ENCODE measurements around the gene PIMREG.

DNA sequence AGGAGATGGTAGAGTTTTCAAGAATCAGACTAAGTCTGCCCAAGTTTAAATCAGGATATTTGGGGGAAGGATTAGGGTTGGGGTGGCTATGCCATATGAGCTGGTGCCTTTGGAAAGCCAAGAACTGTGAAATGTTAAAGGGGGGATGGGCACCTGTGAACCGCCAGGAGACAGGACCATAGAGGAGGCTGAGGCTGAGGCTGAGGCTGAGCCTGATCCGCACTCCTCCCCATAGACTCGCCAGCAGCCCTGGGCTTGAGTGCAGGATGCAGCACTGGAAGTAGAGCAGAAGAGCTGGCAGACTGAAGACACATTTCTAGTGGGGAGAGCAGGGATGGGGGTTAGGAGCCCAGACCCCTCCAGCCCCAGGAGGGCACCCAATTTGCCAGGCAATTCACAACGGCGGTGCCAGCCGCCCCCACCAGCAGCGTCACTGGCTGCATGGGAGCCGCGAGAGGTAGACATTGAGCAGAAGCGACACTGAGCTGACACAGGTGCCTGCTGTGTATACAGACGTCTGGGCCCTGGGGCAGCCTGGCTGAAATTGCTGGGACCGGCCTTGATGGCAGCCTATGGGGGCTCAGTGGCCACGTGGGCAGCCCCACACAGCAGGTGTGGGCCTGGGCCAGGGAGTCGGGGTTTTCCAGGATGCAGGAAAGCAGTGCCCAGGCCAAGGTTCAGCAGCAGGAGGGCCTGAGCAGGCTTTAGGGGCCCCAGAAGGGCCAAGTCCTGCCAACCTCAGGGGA, 9.2 kb downstream of the PIMREG start:
- TF ChIP-seq, protein P1, sequence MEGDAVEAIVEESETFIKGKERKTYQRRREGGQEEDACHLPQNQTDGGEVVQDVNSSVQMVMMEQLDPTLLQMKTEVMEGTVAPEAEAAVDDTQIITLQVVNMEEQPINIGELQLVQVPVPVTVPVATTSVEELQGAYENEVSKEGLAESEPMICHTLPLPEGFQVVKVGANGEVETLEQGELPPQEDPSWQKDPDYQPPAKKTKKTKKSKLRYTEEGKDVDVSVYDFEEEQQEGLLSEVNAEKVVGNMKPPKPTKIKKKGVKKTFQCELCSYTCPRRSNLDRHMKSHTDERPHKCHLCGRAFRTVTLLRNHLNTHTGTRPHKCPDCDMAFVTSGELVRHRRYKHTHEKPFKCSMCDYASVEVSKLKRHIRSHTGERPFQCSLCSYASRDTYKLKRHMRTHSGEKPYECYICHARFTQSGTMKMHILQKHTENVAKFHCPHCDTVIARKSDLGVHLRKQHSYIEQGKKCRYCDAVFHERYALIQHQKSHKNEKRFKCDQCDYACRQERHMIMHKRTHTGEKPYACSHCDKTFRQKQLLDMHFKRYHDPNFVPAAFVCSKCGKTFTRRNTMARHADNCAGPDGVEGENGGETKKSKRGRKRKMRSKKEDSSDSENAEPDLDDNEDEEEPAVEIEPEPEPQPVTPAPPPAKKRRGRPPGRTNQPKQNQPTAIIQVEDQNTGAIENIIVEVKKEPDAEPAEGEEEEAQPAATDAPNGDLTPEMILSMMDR (IDR thresholded peaks at IDR 0.05) = no peak
- no peak for TF ChIP-seq POLR2A (IDR thresholded peaks at IDR 0.05; ENCODE audit: low read length)

Data from A549 (cell line).